HG03175 (cell line): ENCODE data around the gene TMEM231.
"Not testable (repeated sequence)": the region's sequence is repeated elsewhere in the genome, so short reads cannot be mapped to it uniquely, and the experiment has no call there.

Source experiments
- ATAC-seq: cut with Tn5 transposase; IDR thresholded peaks from one replicate; pipeline ENCODE4 v1.9.1; 2021; ENCODE audit warnings: mild to moderate bottlenecking, moderate library complexity; ENCODE audit not compliant: unreplicated experiment

TMEM231 gene, protein sequence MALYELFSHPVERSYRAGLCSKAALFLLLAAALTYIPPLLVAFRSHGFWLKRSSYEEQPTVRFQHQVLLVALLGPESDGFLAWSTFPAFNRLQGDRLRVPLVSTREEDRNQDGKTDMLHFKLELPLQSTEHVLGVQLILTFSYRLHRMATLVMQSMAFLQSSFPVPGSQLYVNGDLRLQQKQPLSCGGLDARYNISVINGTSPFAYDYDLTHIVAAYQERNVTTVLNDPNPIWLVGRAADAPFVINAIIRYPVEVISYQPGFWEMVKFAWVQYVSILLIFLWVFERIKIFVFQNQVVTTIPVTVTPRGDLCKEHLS

DNA sequence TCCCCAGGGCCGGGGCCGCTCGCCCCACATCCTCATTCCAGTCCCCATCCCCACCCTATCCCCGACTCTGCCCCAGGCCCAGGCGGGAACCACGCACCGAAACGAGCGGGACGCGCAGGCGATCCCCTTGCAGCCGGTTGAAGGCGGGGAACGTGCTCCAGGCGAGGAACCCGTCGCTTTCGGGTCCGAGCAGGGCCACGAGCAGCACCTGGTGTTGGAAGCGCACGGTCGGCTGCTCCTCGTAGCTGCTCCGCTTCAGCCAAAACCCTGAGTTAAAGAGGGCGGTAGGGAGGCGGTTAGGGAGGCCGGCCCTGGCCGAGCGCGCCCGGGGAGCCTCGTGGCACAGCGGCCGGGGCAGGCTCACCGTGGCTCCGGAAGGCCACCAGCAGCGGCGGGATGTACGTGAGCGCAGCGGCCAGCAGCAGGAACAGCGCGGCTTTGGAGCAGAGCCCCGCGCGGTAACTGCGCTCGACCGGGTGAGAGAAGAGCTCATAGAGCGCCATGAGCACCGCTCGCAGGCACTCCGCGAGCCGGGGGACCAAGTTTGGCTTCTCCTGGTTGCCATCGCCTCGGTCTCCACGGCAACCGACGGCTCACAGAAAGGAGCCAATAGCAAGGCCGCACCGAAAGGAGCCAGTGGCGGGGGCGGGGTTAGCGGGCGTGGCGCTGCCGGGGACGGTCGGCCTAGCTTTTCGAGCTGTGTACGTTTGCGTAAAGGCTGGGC is at the start of gene TMEM231:
Gene TMEM231, minus strand, starts transcription at position 546 of the 724 bp plus-strand sequence. Its CDS starts 43 bp downstream, at position 503.
- peak; percentile 94 for ATAC-seq

DNA sequence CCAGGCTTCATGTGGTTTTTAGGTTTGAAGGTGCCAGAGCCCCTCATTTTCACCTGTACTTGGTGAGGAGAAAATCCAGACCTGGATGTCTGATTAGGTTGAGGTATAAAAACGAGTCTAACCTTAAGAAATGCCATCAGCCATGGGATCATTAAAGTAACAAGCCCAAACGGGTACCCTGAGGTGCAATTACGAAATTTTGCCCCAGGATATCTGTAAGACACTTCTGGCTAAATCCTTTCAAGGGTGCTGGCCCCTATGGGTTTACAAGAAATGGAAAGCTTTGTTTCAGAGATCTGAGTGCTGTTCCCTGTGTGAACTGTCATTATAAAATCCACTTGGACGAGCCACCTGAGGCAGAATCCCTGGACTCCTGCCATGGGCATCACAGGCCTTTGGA is 47.2 kb upstream of the TMEM231 start:
- ATAC-seq, result no peak

DNA sequence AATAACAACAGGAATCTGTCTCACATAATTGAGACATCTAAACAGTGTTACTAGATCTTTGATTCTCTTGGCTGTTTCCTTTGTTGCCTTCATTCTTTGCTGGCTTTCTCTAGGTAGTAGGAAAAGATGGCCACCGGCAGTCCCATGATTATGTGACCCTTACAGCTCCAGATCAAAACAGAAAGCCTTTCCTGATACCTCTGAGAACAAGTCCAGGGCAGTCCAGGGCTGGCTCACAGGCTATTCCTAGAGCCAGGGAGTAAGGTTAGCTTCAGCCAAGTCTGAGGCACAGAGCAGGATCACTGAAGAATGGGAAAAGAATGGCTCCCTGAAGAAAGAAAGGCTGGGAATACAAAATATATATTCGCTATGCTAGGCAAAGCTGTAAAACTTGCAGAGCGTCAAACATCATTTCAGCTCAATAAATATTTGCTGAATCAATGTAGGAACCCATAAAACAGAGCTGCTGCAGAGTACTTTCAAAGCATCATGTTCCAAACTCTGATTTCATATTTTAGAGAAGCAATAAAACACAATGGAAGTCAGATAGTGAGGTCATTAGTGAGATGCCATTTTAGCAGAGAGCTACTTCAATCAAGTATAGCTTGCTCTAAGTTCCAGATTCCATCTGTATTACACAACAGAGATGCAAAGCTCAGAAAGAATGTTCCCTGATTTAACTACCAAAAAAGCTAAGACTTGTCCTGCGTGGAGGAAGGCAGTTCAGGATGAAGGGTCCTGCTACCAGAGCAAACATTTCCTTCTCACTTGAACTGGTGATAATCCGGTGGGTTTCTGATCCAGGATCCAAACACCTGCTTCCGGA is 43.6 kb upstream of the TMEM231 start:
- ATAC-seq, result no peak

DNA sequence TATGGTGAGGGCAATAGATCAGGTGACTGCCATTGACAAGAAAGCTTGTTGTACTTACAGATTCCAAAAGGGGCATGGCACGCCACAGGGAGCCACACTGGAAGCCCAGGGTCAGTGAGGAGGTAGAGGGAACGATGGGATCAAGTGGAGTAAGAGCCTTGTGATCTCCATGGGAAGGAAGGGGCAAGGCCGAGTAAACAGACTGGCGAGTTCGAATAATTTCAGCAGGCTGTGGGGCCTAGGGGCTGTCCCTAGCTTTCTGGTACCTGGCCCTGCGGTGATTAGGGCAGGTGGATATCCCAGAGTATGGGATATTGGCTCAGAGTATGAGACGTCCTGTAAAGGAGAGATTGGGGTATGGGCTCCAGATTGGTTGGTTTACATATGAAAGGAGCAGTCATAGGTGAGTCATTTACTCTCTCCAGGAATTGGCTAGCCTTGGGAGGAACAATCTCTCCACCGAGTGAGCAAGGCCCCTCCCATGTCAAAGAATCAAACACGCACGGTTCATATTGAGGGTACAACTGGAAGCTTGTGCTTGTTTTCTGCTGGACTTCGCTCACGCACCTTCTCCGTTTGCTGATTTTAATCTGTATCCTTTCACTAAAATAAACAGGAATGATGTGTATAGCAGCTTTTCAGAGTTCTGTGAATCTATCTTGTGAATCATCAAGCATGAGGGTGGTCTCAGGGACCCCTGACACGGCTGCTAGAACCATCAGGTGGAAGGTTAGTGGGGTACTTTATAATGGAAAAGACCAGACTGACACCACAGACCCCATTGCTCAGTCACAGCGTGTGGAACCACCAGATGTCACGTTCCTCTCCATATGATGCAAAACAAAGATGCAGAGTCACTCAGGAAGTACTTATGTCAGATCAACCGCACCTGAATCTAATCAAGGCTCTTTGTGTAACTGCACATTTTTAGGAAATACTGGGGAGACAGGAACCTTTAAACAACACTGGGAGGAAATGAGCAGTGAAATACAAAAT is 38.1 kb upstream of the TMEM231 start:
- ATAC-seq, result no peak

DNA sequence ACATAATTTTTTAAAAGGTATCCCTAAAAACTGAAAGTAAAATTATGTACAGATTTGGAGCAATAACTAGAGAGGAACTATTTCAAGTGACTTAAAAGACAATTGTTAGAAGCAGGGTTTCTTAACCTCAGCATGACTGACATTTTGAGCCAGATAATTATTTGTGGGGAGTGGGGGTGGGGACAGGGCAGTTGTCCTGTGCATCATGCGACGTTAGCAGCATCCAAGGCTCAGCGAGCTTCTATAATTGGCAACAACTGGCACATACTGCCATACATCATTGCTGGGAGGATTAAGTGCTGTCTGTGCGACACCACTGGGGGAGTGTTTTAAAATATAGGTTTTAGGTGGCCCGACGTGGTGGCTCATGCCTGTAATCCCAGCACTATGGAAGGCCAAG is 37.3 kb upstream of the TMEM231 start:
- no peak for ATAC-seq

DNA sequence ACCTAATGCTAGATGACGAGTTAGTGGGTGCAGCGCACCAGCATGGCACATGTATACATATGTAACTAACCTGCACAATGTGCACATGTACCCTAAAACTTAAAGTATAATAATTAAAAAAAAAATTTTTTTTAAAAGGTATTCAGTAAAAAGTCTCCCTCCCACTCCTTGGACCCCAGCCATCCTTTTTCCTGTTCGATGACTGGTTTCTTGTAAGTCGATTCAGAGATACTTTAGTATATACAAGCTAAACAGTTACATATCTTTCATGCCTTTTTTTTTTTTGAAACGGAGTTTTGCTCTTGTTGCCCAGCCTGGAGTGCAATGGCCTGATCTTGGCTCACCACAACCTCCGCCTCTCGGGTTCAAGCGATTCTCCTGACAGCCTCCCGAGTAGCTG is 35.9 kb upstream of the TMEM231 start:
- ATAC-seq, result not testable (repeated sequence)

DNA sequence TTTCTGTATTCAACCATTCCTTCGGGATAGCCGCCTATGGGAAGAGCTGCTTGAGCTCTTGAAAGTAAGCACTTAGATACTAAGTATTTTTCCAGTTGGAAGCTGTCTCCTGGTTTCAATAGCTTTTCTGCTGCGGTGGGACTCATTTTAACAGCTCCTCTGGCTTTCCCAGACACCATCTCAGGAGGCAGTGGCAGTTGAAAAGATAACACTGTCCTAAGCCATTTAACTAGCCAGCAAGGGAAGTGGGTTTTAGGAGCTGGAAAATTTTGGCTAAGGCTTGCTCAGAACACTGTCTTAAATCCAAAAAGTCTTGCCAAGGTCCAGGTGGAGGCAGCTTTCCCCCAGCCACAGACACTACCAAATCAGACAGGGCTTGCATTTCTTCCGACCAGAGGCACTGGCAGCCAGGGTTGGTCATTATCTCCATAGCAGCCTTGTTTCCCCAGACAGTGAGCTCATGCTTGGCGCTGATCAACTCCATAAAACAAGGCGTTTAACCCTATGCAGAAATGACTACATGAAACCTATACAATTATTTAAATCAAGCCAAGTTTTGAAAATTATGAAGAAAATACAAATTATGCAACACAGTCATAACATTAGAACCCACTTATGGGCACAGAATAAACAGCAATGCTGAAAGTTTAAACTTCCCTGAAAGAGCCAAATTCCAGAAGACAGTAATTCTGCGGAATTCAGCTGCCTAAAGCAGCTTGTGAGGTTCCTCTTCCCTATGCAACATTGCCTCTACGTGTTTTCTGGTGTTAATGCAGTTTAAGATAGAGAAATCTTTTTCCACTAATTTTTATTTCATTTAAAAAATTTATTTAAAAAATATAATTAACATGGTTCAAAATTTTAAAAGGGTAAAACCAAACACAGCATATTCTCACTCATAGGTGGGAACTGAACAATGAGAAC is 35.1 kb upstream of the TMEM231 start:
- no peak for ATAC-seq

DNA sequence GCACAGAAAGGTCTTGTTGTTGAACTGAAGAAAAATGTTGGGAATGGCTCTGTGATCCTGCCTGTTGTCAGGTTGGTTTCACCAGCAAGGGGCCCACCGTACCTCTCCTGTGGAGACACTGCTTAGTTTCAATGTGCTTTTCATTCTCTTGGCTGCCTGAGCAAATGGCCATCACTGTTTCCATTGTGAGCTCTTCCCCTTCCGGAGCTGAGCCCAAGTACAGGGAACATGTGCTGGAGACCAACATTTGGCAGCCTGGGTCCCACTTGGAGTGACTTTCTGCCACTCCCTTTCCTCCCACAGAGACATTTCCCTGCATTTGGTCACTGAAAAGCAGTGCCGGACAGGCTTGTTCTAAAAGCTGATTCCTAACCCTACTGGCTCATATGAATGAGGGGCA is 33.3 kb upstream of the TMEM231 start:
- no peak for ATAC-seq

DNA sequence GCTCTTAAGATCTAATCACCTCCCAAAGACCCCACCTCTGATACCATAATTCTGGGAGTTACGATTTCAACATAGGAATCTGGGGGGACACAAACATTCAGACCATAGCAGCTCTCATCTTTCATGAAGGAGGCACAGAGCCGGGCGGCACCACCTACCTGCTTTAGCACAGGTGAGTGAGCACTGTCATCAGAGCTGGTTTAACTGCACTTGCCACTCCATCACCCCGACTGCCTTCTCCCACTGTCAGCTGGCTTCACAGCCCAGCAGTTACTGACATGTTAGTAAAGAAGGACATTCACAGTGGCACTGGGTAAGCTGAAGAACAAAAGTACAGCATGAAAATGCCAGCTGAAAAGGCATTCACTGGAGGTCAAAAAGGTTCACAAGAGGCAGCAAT is 32.7 kb upstream of the TMEM231 start:
- no peak for ATAC-seq

DNA sequence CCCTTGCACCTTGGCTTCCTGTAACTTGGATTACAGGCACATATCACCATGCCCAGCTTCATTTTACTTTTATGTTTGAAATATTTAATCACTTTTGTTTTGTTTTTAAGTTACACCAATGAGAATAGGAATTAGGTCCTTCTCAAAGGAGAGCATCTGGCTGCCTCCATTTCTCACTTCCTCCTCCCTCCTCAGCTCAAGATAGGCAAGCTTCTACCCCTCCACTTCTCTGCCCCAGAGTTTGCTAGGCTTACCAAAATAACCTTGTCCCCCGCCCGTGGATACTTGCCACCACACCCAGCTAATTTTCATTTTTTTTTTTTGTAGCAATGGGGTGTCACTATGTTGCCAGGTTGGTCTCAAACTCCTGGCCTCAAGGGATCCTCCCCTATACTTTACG is 28.1 kb upstream of the TMEM231 start:
- peak; percentile 53 for ATAC-seq

DNA sequence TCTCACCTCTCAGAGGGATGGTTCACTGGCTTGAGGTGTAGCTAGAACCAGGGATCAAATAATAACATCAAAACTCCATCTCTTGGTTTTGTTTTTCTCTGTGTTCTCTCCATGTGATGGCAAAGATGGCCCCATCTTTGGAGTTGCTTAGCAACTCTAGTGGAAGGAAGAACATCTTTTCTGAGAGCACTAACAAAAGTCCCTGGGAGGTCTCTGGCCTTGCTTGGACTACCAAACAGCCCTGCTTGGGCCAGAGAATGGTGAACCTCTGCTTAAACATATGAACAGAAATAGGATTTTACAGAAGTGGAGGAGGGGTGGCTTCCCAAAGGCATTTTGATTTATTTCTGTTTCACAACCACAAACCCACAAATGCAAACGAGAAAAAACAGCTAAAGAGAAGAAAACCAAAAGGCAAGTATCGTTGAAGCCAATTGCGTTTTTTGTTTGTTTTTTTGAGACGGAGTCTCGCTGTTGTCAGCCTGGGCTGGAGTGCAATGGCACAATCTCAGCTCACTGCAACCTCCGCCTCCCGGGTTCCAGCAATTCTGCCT is 23.3 kb upstream of the TMEM231 start:
- peak; percentile 52 for ATAC-seq

DNA sequence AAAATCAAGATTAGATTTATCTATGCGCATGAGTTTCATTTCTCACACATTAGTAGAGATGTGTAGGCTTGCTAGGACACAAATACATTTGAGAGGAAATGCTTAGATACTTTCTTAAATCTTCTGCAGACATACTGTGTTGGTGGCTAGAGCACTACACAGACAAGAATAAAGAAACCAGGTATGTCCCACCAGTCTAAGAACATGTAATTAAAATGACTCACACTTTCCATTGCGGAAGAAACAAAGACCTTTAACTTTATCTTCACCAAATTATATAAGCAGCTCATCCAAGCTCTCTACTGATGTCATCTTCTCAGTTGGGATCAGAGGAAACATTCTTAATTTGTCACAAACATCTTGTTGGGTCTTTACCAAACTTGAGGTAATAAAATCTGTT is 22.7 kb upstream of the TMEM231 start:
- ATAC-seq, result no peak

DNA sequence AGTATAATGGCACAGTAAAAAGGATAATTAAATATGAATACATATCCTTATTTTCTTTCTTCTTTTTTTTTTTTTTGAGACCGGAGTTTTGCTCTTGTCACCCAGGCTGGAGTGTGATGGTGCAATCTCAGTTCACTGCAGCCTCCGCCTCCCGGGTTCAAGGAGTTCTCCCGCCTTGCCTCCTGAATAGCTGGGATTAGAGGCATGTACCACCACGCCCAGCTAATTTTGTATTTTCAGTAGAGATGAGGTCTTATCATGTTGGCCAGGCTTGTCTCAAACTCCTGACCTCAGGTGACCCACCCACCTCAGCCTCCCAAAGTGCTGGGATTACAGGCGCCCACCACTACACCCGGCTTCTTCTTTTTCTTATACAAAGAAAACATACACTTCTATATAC is 22.2 kb upstream of the TMEM231 start:
- ATAC-seq, result no peak

DNA sequence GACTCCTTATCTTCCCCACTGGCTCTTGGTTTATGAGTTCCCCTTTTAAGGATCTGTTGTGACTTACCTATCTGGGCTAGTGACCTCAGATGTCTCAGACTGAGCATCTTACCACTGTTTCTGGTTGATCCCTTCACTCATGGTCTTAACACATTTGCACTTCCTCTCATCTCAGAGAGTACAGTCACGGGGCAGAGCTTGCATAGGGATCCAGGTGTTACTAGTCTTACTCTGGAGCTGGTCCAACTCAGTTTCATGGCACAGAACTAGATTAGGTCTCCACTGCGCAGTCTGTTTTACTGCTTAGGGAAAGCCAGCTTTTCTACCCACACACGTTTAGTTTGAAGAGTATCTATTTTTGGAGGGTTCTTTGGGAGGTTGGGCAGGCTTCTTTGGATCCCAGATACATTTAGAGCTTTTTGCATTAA is 20.3 kb upstream of the TMEM231 start:
- ATAC-seq, result peak; percentile 58

DNA sequence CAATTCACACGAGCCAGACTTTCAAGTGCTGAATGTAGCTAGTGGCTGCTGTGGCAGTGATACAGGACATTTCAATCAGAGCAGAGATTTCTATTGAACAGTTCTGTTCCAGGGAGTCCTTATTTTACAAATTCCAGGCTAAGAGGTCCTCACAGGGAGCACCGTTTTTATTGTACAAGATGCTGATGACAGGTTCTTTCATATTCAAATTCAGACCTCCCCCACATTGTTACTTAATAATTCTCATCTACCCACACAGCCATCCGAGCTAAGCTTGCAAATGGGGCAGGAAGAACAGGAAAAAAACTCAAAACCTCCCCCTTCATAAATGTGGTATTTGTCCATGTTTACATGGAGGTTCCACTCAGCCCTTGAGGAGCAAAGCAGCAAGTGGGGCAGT is 19.9 kb upstream of the TMEM231 start:
- no peak for ATAC-seq

DNA sequence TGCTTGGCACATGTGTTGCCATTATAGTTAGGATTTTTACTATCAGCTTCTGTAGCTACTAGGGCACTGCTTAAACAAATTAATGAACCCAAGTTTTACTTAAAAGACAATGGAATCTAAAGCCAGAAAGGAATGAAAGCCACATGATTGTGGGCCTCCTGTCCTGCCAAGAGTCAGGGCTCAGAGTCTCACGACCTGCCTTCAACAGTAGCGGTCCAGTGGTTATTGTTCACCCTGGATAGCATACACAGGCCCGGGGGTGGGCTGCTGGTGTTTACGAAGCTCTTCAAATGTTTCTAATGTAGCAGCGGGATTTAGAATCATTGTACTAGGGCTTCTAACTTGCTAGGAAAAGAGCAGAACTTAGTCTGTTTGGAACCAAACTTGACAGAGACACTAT is 17.9 kb upstream of the TMEM231 start:
- ATAC-seq, result no peak

DNA sequence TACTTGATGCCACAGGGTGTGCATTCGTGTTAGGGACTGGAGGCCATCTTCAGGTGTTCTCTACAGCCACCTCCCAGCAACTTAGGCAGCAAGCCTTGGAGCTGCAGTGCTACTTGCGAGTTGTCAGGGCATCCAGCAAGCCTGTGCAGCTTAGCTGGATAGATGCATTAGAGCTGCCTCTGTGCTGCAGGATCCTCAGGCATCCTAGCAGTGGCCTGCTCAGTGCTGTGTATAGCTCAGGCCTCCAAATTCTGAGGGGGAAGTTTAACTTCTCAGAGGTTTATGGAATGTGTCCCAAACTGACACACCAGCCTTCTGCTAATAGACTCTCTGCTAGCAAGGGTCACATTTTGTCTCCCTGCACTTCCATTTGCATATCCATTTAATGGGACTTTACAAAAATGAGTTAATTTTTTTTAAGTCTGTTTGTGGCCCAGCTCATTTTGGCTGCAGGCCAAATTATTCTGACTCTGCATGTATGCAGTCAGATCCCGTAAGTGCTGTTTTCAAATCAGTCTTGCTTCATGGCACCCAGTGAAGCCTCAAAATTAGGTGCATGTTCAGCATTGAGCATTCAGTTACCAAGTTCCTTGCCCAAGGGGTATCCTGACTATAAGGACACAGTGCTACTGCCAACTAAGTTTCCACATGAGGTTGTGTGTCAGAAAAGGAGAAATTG is 17.0 kb upstream of the TMEM231 start:
- no peak for ATAC-seq

DNA sequence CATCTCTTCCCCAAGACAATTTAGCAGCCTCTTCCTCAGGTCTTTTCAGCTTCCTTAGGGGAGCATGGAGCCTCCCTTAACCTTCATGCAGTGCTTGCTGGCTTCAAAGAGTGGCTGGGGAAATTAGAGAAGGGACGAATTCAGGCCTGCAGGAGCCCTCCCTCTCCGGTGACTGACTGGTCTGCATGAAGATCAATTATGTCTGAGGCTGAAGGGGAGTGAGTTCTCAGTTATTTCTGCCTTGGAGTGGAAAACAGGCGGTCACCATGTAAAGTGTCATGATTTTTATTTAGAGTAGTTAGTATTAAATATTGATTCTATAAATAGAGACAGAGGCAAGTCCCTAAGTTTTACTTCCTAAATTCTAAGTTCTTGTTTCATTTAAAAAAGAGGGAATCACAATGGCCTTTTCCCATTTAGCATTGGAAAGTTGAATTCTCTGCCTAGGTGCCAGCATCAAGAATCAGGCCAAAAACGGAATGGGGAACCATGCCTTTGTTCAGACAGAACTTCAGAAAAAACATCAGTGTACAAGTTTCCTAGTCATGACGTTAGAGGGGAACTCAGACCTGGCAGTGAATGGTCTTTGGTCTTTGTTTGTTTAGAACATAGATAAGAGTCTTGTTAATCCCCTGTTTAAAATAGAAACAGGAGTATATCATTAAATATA is 14.5 kb upstream of the TMEM231 start:
- no peak for ATAC-seq
